SJCRH30 (cell line): Measurements from ENCODE around the gene NIPSNAP2. TPM values are rescaled to one million over a fixed set of nuclear protein-coding genes. Genes with fewer than 3 reads are reported as not detected.
"Not testable (repeated sequence)": the region's sequence is repeated elsewhere in the genome, so short reads cannot be mapped to it uniquely, and the experiment has no call there.

Source experiments
- DNase-seq, 2 experiments: peaks; one replicate each; pipeline ENCODE4 v3.0.0-alpha.2; 2015 to 2020
- H3K27ac ChIP-seq: fragments of 250-450 bp; sonication (Bioruptor Pico); 2 replicates; pipeline ENCODE4 v1.5.1; 2020; ENCODE audit warnings: mild to moderate bottlenecking, moderate library complexity
- H3K27me3 ChIP-seq: fragments of 250-450 bp; sonication (Bioruptor Pico); 2 replicates; pipeline ENCODE4 v1.5.1; 2020; ENCODE audit warnings: mild to moderate bottlenecking, moderate library complexity
- H3K36me3 ChIP-seq: fragments of 250-450 bp; sonication (Bioruptor Pico); 2 replicates; pipeline ENCODE4 v1.5.1; 2020; ENCODE audit warnings: mild to moderate bottlenecking, moderate library complexity
- H3K4me1 ChIP-seq: fragments of 250-450 bp; sonication (Bioruptor Pico); 2 replicates; pipeline ENCODE4 v1.5.1; 2020; ENCODE audit warnings: mild to moderate bottlenecking, moderate library complexity
- H3K4me3 ChIP-seq: fragments of 250-450 bp; sonication (Bioruptor Pico); 2 replicates; pipeline ENCODE4 v1.5.1; 2020; ENCODE audit warnings: mild to moderate bottlenecking, moderate library complexity
- H3K9me3 ChIP-seq: fragments of 250-450 bp; sonication (Bioruptor Pico); replicated peaks from 2 replicates; pipeline ENCODE4 v1.5.1; 2020; ENCODE audit warnings: mild to moderate bottlenecking, moderate library complexity
- total RNA-seq: library from RNA; depleted of rRNA; stranded (reverse); fragments of >200 nt; shearing (Covaris generic); gene quantifications from 2 replicates; pipeline ENCODE4 v1.2.3, GENCODE V29; 2014

NIPSNAP2 gene
- total RNA-seq, 1 experiment from 2014 or later = 63.7 TPM

GRCh38 chr7:56009695-56010094 lies 45.3 kb downstream of the NIPSNAP2 start:
- H3K4me1 ChIP-seq = peaks cover 3% of the 10 kb centered on the region; the same call in 1 of the 2 replicates
- no peak overlapping the region for H3K4me3 ChIP-seq
- no peaks in the 10 kb centered on the region for H3K9me3 ChIP-seq
- peak; percentile 76 to 77 for DNase-seq
- H3K27me3 ChIP-seq = no peaks in the 10 kb centered on the region
- H3K27ac ChIP-seq = peak overlapping the region; percentile 43
- peaks cover 20% of the 10 kb centered on the region for H3K36me3 ChIP-seq

- not testable (repeated sequence) for DNase-seq, H3K4me3 ChIP-seq, H3K4me1 ChIP-seq, H3K27ac ChIP-seq, H3K27me3 ChIP-seq, H3K9me3 ChIP-seq
- peaks cover 45% of the 10 kb centered on the region for H3K36me3 ChIP-seq
These were observed 52.6 kb downstream of the NIPSNAP2 start for GRCh38 chr7:56017015-56017414.

- Histone ChIP-seq H3K36me3 (peaks cover 44% of the 10 kb centered on the region), H3K27ac (no peak overlapping the region), H3K4me3 (no peak overlapping the region), H3K4me1 (no peaks in the 10 kb centered on the region), H3K27me3 (no peaks in the 10 kb centered on the region), H3K9me3 (no peaks in the 10 kb centered on the region)
- DNase-seq = no peak
These were observed 55.1 kb downstream of the NIPSNAP2 start for GRCh38 chr7:56019501-56019900.

GRCh38 chr7:56023500-56023899 lies 59.1 kb downstream of the NIPSNAP2 start:
- Histone ChIP-seq H3K4me1 (no peaks in the 10 kb centered on the region), H3K27me3 (no peaks in the 10 kb centered on the region), H3K27ac (no peak overlapping the region), H3K36me3 (peaks cover 43% of the 10 kb centered on the region), H3K4me3 (no peak overlapping the region), H3K9me3 (no peaks in the 10 kb centered on the region)
- DNase-seq = no peak

- Histone ChIP-seq H3K27ac (no peak overlapping the region), H3K4me3 (no peak overlapping the region), H3K4me1 (no peaks in the 10 kb centered on the region), H3K9me3 (no peaks in the 10 kb centered on the region), H3K36me3 (peaks cover 39% of the 10 kb centered on the region), H3K27me3 (no peaks in the 10 kb centered on the region)
- DNase-seq = no peak
These were observed 62.2 kb downstream of the NIPSNAP2 start for GRCh38 chr7:56026538-56026937.

- H3K36me3 ChIP-seq = peaks cover 32% of the 10 kb centered on the region
These were observed 64.7 kb downstream of the NIPSNAP2 start for GRCh38 chr7:56028942-56029630.

GRCh38 chr7:56030340-56030739 lies 66.0 kb downstream of the NIPSNAP2 start:
- H3K36me3 ChIP-seq = peaks cover 29% of the 10 kb centered on the region
- no peaks in the 10 kb centered on the region for H3K9me3 ChIP-seq
- no peaks in the 10 kb centered on the region for H3K4me1 ChIP-seq
- DNase-seq = no peak
- H3K4me3 ChIP-seq = no peak overlapping the region
- H3K27ac ChIP-seq = no peak overlapping the region
- H3K27me3 ChIP-seq = no peaks in the 10 kb centered on the region

More at GRCh38 chr7:56028942-56029630, 64.7 kb downstream of the NIPSNAP2 start:
- DNase-seq = peak in 1 of 2 experiments; percentile 16
- Histone ChIP-seq H3K4me1 (no peaks in the 10 kb centered on the region), H3K9me3 (no peaks in the 10 kb centered on the region), H3K27me3 (no peaks in the 10 kb centered on the region), H3K27ac (no peak overlapping the region), H3K4me3 (no peak overlapping the region)

GRCh38 chr7:56031556-56031955 lies 67.2 kb downstream of the NIPSNAP2 start:
- not testable (repeated sequence) for H3K9me3 ChIP-seq, H3K27ac ChIP-seq, H3K4me1 ChIP-seq, DNase-seq, H3K27me3 ChIP-seq, H3K4me3 ChIP-seq
- peaks cover 24% of the 10 kb centered on the region for H3K36me3 ChIP-seq

GRCh38 chr7:56032578-56032977 lies 68.2 kb downstream of the NIPSNAP2 start:
- H3K4me1 ChIP-seq = not testable (repeated sequence)

GRCh38 chr7:56033671-56034432 lies 69.5 kb downstream of the NIPSNAP2 start:
- no peaks in the 10 kb centered on the region for H3K27me3 ChIP-seq
- peak overlapping the region; percentile 61 for H3K4me3 ChIP-seq
- H3K36me3 ChIP-seq = peaks cover 11% of the 10 kb centered on the region
- no peaks in the 10 kb centered on the region for H3K4me1 ChIP-seq
- peak; percentile 92 to 95 for DNase-seq
- no peaks in the 10 kb centered on the region for H3K9me3 ChIP-seq
- peak overlapping the region; percentile 57 for H3K27ac ChIP-seq

More at GRCh38 chr7:56032578-56032977, 68.2 kb downstream of the NIPSNAP2 start:
- H3K27me3 ChIP-seq, H3K9me3 ChIP-seq, H3K27ac ChIP-seq, H3K4me3 ChIP-seq, DNase-seq: not testable (repeated sequence)
- peaks cover 17% of the 10 kb centered on the region for H3K36me3 ChIP-seq

GRCh38 chr7:56040730-56041129 lies 76.3 kb downstream of the NIPSNAP2 start:
- Histone ChIP-seq H3K27ac (no peak overlapping the region), H3K4me1 (no peaks in the 10 kb centered on the region), H3K4me3 (no peak overlapping the region), H3K27me3 (no peaks in the 10 kb centered on the region), H3K36me3 (peaks cover 10% of the 10 kb centered on the region; the same call in 1 of the 2 replicates), H3K9me3 (no peaks in the 10 kb centered on the region)
- DNase-seq = no peak

GRCh38 chr7:56045758-56046157 lies 81.4 kb downstream of the NIPSNAP2 start:
- H3K27me3 ChIP-seq, H3K4me3 ChIP-seq, H3K4me1 ChIP-seq, H3K27ac ChIP-seq, H3K9me3 ChIP-seq, DNase-seq, H3K36me3 ChIP-seq: not testable (repeated sequence)

GRCh38 chr7:56046721-56047445 lies 82.5 kb downstream of the NIPSNAP2 start:
- peak in 1 of 2 experiments; percentile 58 for DNase-seq
- Histone ChIP-seq H3K36me3 (peaks cover 10% of the 10 kb centered on the region; the same call in 1 of the 2 replicates), H3K27ac (no peak overlapping the region), H3K4me3 (no peak overlapping the region), H3K9me3 (no peaks in the 10 kb centered on the region), H3K27me3 (no peaks in the 10 kb centered on the region), H3K4me1 (peaks cover 4% of the 10 kb centered on the region)

- not testable (repeated sequence) for H3K4me1 ChIP-seq, H3K4me3 ChIP-seq, H3K27ac ChIP-seq, H3K27me3 ChIP-seq, DNase-seq, H3K9me3 ChIP-seq
- peaks cover 14% of the 10 kb centered on the region; the same call in 1 of the 2 replicates for H3K36me3 ChIP-seq
These were observed 83.2 kb downstream of the NIPSNAP2 start for GRCh38 chr7:56047446-56048116.
